Smooth muscle cell (in vitro differentiated cells): ENCODE data around the gene INPP5B. TPM values are rescaled to one million over a fixed set of nuclear protein-coding genes. Genes with fewer than 3 reads are reported as not detected.

Source experiments
- DNase-seq: peaks from one replicate; lab custom pipeline; 2025; ENCODE audit not compliant: unreplicated experiment; lab: John Stamatoyannopoulos, UW
- H2AFZ ChIP-seq: fragments of 200-600 bp; sonication (generic); 2 replicates; pipeline ENCODE4 v1.6.0; 2016; ENCODE audit warnings: antibody characterized with exemption, low read depth, mild to moderate bottlenecking
- H3F3A ChIP-seq: fragments of 200-600 bp; sonication (generic); 2 replicates; pipeline ENCODE4 v1.6.0; 2017; ENCODE audit warnings: antibody characterized with exemption, low read depth
- H3K27ac ChIP-seq: fragments of 200-600 bp; sonication (generic); 2 replicates; pipeline ENCODE4 v1.5.1; 2016; ENCODE audit warnings: low read depth, mild to moderate bottlenecking
- H3K27me3 ChIP-seq: fragments of 200-600 bp; sonication (generic); 2 replicates; pipeline ENCODE4 v1.6.1; 2016; ENCODE audit warnings: low read depth, mild to moderate bottlenecking
- H3K36me3 ChIP-seq: fragments of 200-600 bp; sonication (generic); 2 replicates; pipeline ENCODE4 v1.5.1; 2016; ENCODE audit warnings: low read depth
- H3K4me1 ChIP-seq: fragments of 200-600 bp; sonication (generic); 2 replicates; pipeline ENCODE4 v1.5.1; 2016; ENCODE audit warnings: low read depth
- H3K4me2 ChIP-seq: fragments of 200-600 bp; sonication (generic); 2 replicates; pipeline ENCODE4 v1.6.0; 2016; ENCODE audit warnings: mild to moderate bottlenecking
- H3K4me3 ChIP-seq: fragments of 200-600 bp; sonication (generic); 2 replicates; pipeline ENCODE4 v1.5.1; 2016; ENCODE audit warnings: mild to moderate bottlenecking
- H3K79me2 ChIP-seq: fragments of 200-600 bp; sonication (generic); 2 replicates; pipeline ENCODE4 v1.6.0; 2016; ENCODE audit warnings: low read depth, mild to moderate bottlenecking
- H3K9ac ChIP-seq: fragments of 200-600 bp; sonication (generic); 2 replicates; pipeline ENCODE4 v1.6.0; 2016; ENCODE audit warnings: low read depth
- H3K9me3 ChIP-seq: fragments of 200-600 bp; sonication (generic); replicated peaks from 2 replicates; pipeline ENCODE4 v1.5.1; 2016; ENCODE audit warnings: low read depth
- H4K20me1 ChIP-seq: fragments of 200-600 bp; sonication (generic); 2 replicates; pipeline ENCODE4 v1.6.0; 2016; ENCODE audit warnings: low read depth
- CTCF ChIP-seq: fragments of 200-600 bp; sonication (generic); IDR thresholded peaks from 2 replicates; pipeline ENCODE4 v1.5.1; 2017; ENCODE audit warnings: borderline replicate concordance, mild to moderate bottlenecking, antibody characterized with exemption; ENCODE audit not compliant: insufficient read depth, poor library complexity, severe bottlenecking
- WGBS: methylation state at CpG from one replicate; pipeline ENCODE4 v1.1.7; 2016; ENCODE audit warnings: low lambda C conversion rate; 5-methylcytosine and 5-hydroxymethylcytosine counted together
- polyA plus RNA-seq: library from polyadenylated mRNA; unstranded; fragments of >200 nt; fragmentation: Nextera tagmentation; extraction: Ambion mirVana; gene quantifications from 2 replicates; pipeline ENCODE4 v1.2.1, GENCODE V29; 2016
- total RNA-seq: library from RNA; depleted of rRNA; stranded (reverse); fragments of >200 nt; gene quantifications from 2 replicates; pipeline ENCODE4 v1.2.3, GENCODE V29; 2014

INPP5B gene
- total and polyA plus RNA-seq, 2 experiments from 2014 or later, result 6.7 to 11.0 TPM

GRCh38 chr1:37948841-37949240, 2.0 kb upstream of the INPP5B start:
- DNase-seq, result no peak
- no peaks in the 10 kb centered on the region for H3K27me3 ChIP-seq

GRCh38 chr1:37948166-37948565, 1.3 kb upstream of the INPP5B start:
- H3K79me2 ChIP-seq, result no peaks in the 10 kb centered on the region
- peaks cover 3% of the 10 kb centered on the region for H3K4me1 ChIP-seq
- no peak overlapping the region for H3K27ac ChIP-seq
- no peak overlapping the region for H3K4me3 ChIP-seq
- no peak for TF ChIP-seq CTCF
- no peak overlapping the region for H3K9ac ChIP-seq
- peaks cover 2% of the 10 kb centered on the region for H3F3A ChIP-seq
- no peaks in the 10 kb centered on the region for H3K36me3 ChIP-seq
- DNase-seq, result no peak
- no peaks in the 10 kb centered on the region for H4K20me1 ChIP-seq
- no peaks in the 10 kb centered on the region for H3K27me3 ChIP-seq
- no peak overlapping the region for H3K4me2 ChIP-seq
- 68% methylated on average over 2 of the region's 2 CpGs for WGBS
- no peaks in the 10 kb centered on the region for H3K9me3 ChIP-seq
- no peak overlapping the region for H2AFZ ChIP-seq

More at GRCh38 chr1:37948841-37949240, 2.0 kb upstream of the INPP5B start:
- Histone ChIP-seq H3K4me1 (peaks cover 3% of the 10 kb centered on the region), H3K4me2 (no peak overlapping the region), H3K9me3 (no peaks in the 10 kb centered on the region), H3K79me2 (no peaks in the 10 kb centered on the region), H4K20me1 (no peaks in the 10 kb centered on the region), H3K9ac (no peak overlapping the region), H3K36me3 (no peaks in the 10 kb centered on the region), H3K27ac (no peak overlapping the region), H2AFZ (no peak overlapping the region), H3F3A (peaks cover 2% of the 10 kb centered on the region), H3K4me3 (no peak overlapping the region)
- no peak for TF ChIP-seq CTCF

GRCh38 chr1:37947364-37947763, 511 bp upstream of the INPP5B start:
- Histone ChIP-seq H3F3A (peaks cover 2% of the 10 kb centered on the region), H3K27ac (no peak overlapping the region), H3K9ac (no peak overlapping the region), H3K9me3 (no peaks in the 10 kb centered on the region), H3K36me3 (no peaks in the 10 kb centered on the region), H3K4me2 (peak overlapping the region; percentile 98), H3K4me3 (peak overlapping the region; percentile 76), H4K20me1 (no peaks in the 10 kb centered on the region), H3K4me1 (peaks cover 3% of the 10 kb centered on the region), H3K79me2 (no peaks in the 10 kb centered on the region), H3K27me3 (no peaks in the 10 kb centered on the region), H2AFZ (peak overlapping the region; percentile 78)
- 94% methylated on average over 6 of the region's 6 CpGs for WGBS
- DNase-seq, result no peak
- no peak for TF ChIP-seq CTCF
